SK-N-SH treated with all-trans-retinoic acid at 6 μM for 48 hours (cell line): ENCODE measurements around the gene NRIP1.

Experiments
- ARNTL ChIP-seq: fragments of 450-650 bp; formaldehyde crosslinking; IDR thresholded peaks from 2 replicates; pipeline ENCODE4 v1.5.0; 2020; ENCODE audit warnings: low read depth, mild to moderate bottlenecking, moderate library complexity, borderline replicate concordance
- BACH2 ChIP-seq: fragments of 250-450 bp; sonication (Bioruptor Pico); IDR thresholded peaks from 2 replicates; pipeline ENCODE4 v1.9.0; 2021; ENCODE audit warnings: mild to moderate bottlenecking, borderline replicate concordance
- PPARA ChIP-seq: fragments of 250-450 bp; sonication (Bioruptor Pico); IDR thresholded peaks from 2 replicates; pipeline ENCODE4 v1.5.0; 2020; ENCODE audit warnings: mild to moderate bottlenecking, borderline replicate concordance
- SNAI2 ChIP-seq: fragments of 250-450 bp; sonication (Bioruptor Pico); IDR thresholded peaks from 2 replicates; pipeline ENCODE4 v1.5.0; 2020; ENCODE audit warnings: mild to moderate bottlenecking, moderate library complexity
- TF ChIP-seq, protein P1 (sequence below): fragments of 250-450 bp; sonication (Bioruptor Pico); IDR thresholded peaks from 2 replicates; pipeline ENCODE4 v1.5.1; 2021; ENCODE audit warnings: mild to moderate bottlenecking, moderate library complexity

DNA sequence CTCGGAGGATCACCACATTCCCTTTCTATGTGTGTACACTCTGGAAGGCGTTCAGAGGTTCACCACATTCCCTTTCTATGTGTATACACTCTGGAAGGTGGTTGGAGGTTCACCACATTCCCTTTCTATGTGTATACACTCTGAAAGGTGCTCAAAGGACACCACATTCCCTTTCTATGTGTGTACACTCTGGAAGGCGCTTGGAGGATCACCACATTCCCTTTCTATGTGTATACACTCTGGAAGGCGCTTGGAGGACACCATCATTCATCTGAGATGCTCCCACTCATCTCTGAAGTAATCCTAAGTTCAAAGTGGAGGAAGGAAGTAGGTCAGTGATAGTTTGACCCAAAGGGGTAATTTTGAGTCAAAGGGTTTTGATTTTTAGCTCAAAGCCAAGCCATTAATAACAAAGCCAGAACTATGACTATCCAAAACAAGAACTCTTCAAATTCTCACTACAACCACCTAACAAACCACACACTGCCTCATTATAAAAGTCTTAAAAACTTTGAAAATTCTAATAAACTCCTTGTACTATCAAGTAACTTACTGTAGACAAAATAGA lies 32.9 kb downstream of the NRIP1 start:
- TF ChIP-seq SNAI2 (CRISPR knock-in tag) (no peak), ARNTL (CRISPR knock-in tag) (no peak), PPARA (CRISPR knock-in tag) (no peak), BACH2 (CRISPR knock-in tag) (no peak)
- TF ChIP-seq, protein P1, sequence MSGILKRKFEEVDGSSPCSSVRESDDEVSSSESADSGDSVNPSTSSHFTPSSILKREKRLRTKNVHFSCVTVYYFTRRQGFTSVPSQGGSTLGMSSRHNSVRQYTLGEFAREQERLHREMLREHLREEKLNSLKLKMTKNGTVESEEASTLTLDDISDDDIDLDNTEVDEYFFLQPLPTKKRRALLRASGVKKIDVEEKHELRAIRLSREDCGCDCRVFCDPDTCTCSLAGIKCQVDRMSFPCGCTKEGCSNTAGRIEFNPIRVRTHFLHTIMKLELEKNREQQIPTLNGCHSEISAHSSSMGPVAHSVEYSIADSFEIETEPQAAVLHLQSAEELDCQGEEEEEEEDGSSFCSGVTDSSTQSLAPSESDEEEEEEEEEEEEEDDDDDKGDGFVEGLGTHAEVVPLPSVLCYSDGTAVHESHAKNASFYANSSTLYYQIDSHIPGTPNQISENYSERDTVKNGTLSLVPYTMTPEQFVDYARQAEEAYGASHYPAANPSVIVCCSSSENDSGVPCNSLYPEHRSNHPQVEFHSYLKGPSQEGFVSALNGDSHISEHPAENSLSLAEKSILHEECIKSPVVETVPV (CRISPR knock-in tag), result no peak
